WTC11 (cell line): ENCODE data around the gene CCR3. TPM values are rescaled to one million over a fixed set of nuclear protein-coding genes. Genes with fewer than 3 reads are reported as not detected.

Experiments
- ATAC-seq: fragments of 200-7000 bp; cut with Tn5 transposase; 2 replicates; pipeline ENCODE4 v1.10.0; 2021; ENCODE audit warnings: mild to moderate bottlenecking, moderate library complexity
- CTCF ChIA-PET: fragments of 300-600 bp; sonication (Branson Sonifier 250); formaldehyde crosslinking; loops from one replicate; lab custom pipeline; 2021; ENCODE audit warnings: antibody characterized with exemption; lab: Charles Lee
- POLR2A ChIA-PET: fragments of 350-600 bp; sonication (Branson Sonifier 250); formaldehyde crosslinking; loops from one replicate; lab custom pipeline; 2021; ENCODE audit warnings: antibody characterized with exemption; lab: Charles Lee
- DNase-seq: peaks from one replicate; pipeline ENCODE4 v3.0.0; 2021; ENCODE audit warnings: low spot score
- H3K27ac Mint-ChIP-seq: 2 replicates; pipeline ENCODE4 v1.8.0; 2021; ENCODE audit warnings: mixed read lengths
- H3K27me3 Mint-ChIP-seq: 2 replicates; pipeline ENCODE4 v1.8.0; 2021; ENCODE audit warnings: low read depth, mild to moderate bottlenecking, moderate library complexity, mixed read lengths
- H3K36me3 Mint-ChIP-seq: 2 replicates; pipeline ENCODE4 v1.8.0; 2021; ENCODE audit warnings: mixed read lengths
- H3K4me1 Mint-ChIP-seq: 2 replicates; pipeline ENCODE4 v1.8.0; 2022; ENCODE audit warnings: mixed read lengths
- H3K4me3 Mint-ChIP-seq: 2 replicates; pipeline ENCODE4 v1.8.0; 2021; ENCODE audit warnings: mild to moderate bottlenecking, moderate library complexity, mixed read lengths
- H3K9me3 Mint-ChIP-seq: 2 replicates; pipeline ENCODE4 v1.8.0; 2021; ENCODE audit warnings: mixed read lengths
- ATF1 ChIP-seq: sonication (generic); formaldehyde crosslinking; IDR thresholded peaks from 2 replicates; pipeline ENCODE4 v1.8.1; 2023; ENCODE audit warnings: mild to moderate bottlenecking, moderate library complexity, missing genetic modification reagents
- ETV6 ChIP-seq: sonication (generic); formaldehyde crosslinking; IDR thresholded peaks from 2 replicates; pipeline ENCODE4 v1.8.1; 2022; ENCODE audit warnings: mild to moderate bottlenecking, missing genetic modification reagents
- FOXP1 ChIP-seq: sonication (generic); formaldehyde crosslinking; IDR thresholded peaks from 2 replicates; pipeline ENCODE4 v1.8.0; 2022; ENCODE audit warnings: missing genetic modification reagents, mild to moderate bottlenecking, moderate library complexity, borderline replicate concordance
- HMGA2 ChIP-seq: fragments of 250-450 bp; sonication (Bioruptor Pico); IDR thresholded peaks from 2 replicates; pipeline ENCODE4 v1.4.0; 2021; ENCODE audit warnings: mild to moderate bottlenecking, moderate library complexity
- KAT7 ChIP-seq: sonication (generic); formaldehyde crosslinking; IDR thresholded peaks from 2 replicates; pipeline ENCODE4 v1.8.1; 2023; ENCODE audit warnings: missing genetic modification reagents, mild to moderate bottlenecking, borderline replicate concordance
- MXD4 ChIP-seq: fragments of 250-450 bp; sonication (Bioruptor Pico); IDR thresholded peaks from 2 replicates; pipeline ENCODE4 v1.8.0; 2021; ENCODE audit warnings: mild to moderate bottlenecking, moderate library complexity, borderline replicate concordance
- NFE2L1 ChIP-seq: sonication (generic); formaldehyde crosslinking; IDR thresholded peaks from 2 replicates; pipeline ENCODE4 v1.8.1; 2023; ENCODE audit warnings: missing genetic modification reagents
- NR3C1 ChIP-seq: sonication (generic); formaldehyde crosslinking; conservative IDR thresholded peaks from 2 replicates; pipeline ENCODE4 v1.8.1; 2023; ENCODE audit warnings: low read depth, mild to moderate bottlenecking, missing genetic modification reagents
- SMAD4 ChIP-seq: sonication (generic); formaldehyde crosslinking; IDR thresholded peaks from 2 replicates; pipeline ENCODE4 v1.8.0; 2022; ENCODE audit warnings: mild to moderate bottlenecking, missing genetic modification reagents
- TP53 ChIP-seq: sonication (generic); formaldehyde crosslinking; IDR thresholded peaks from 2 replicates; pipeline ENCODE4 v1.8.1; 2023; ENCODE audit warnings: mild to moderate bottlenecking, missing genetic modification reagents
- ZBTB21 ChIP-seq: sonication (generic); formaldehyde crosslinking; IDR thresholded peaks from 2 replicates; pipeline ENCODE4 v1.8.1; 2023; ENCODE audit warnings: mild to moderate bottlenecking, missing genetic modification reagents, borderline replicate concordance
- ZNF219 ChIP-seq: sonication (generic); formaldehyde crosslinking; IDR thresholded peaks from 2 replicates; pipeline ENCODE4 v1.8.0; 2023; ENCODE audit warnings: missing genetic modification reagents, mild to moderate bottlenecking, borderline replicate concordance
- ZNF263 ChIP-seq: sonication (generic); formaldehyde crosslinking; IDR thresholded peaks from 2 replicates; pipeline ENCODE4 v1.8.1; 2022; ENCODE audit warnings: low read depth, mild to moderate bottlenecking, moderate library complexity, missing genetic modification reagents
- ZNF396 ChIP-seq: fragments of 250-450 bp; sonication (Bioruptor Pico); IDR thresholded peaks from 2 replicates; pipeline ENCODE4 v1.8.0; 2021; ENCODE audit warnings: mild to moderate bottlenecking, moderate library complexity, borderline replicate concordance
- total RNA-seq: library from RNA; stranded (reverse); gene quantifications from 3 replicates; pipeline ENCODE4 v1.2.3, GENCODE V29; 2021
- TF ChIP-seq, protein P1 (sequence below): sonication (generic); formaldehyde crosslinking; conservative IDR thresholded peaks from 2 replicates; pipeline ENCODE4 v1.8.1; 2023; ENCODE audit warnings: mild to moderate bottlenecking, low read depth, missing genetic modification reagents, moderate library complexity
- TF ChIP-seq, protein P2 (sequence below): sonication (generic); formaldehyde crosslinking; IDR thresholded peaks from 2 replicates; pipeline ENCODE4 v1.8.1; 2023; ENCODE audit warnings: mild to moderate bottlenecking, missing genetic modification reagents, moderate library complexity
- TF ChIP-seq, protein P3 (sequence below): sonication (generic); formaldehyde crosslinking; IDR thresholded peaks from 2 replicates; pipeline ENCODE4 v1.8.1; 2022; ENCODE audit warnings: missing genetic modification reagents, borderline replicate concordance
- TF ChIP-seq, protein P4 (sequence below): sonication (generic); formaldehyde crosslinking; IDR thresholded peaks from 2 replicates; pipeline ENCODE4 v1.8.1; 2023; ENCODE audit warnings: mild to moderate bottlenecking, missing genetic modification reagents

The CCR3 gene
- total RNA-seq, 1 experiment from 2014 or later, result not detected

DNA sequence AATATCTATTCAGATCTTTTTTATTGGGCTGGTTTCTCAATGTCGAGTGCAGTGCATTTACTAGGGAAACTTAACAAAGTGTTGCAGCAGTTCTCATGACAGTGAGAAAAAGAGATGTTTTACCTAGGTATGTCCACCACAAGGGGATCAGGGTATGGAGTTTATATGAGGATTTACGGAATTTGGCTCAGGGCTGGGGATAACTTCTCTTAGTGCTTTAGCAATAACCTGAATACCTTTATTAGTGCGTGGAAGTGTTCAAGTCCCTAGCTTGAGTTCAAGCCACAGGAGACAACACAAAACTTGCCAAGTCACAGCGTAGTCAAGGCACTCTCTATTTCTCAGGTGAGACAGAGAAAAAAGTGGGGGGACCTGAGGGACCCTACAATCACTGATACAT lies 3.9 kb upstream of the CCR3 start:
- POLR2A ChIA-PET, result no interaction called here
- Mint-ChIP-seq H3K36me3 (no peaks in the 10 kb centered on the region), H3K4me1 (peaks cover 19% of the 10 kb centered on the region), H3K27me3 (peaks cover 3% of the 10 kb centered on the region; the same call in 1 of the 2 replicates), H3K27ac (no peak overlapping the region), H3K4me3 (no peak overlapping the region), H3K9me3 (no peaks in the 10 kb centered on the region)
- TF ChIP-seq ZBTB21 (CRISPR knock-in tag), result no peak
- no peak for TF ChIP-seq ATF1 (CRISPR knock-in tag)
- no peak for TF ChIP-seq NFE2L1 (CRISPR knock-in tag)
- TF ChIP-seq ZNF219 (CRISPR knock-in tag), result no peak
- no peak for TF ChIP-seq SMAD4 (CRISPR knock-in tag)
- TF ChIP-seq TP53 (CRISPR knock-in tag), result no peak
- TF ChIP-seq HMGA2 (CRISPR knock-in tag), result no peak
- TF ChIP-seq, protein P1, sequence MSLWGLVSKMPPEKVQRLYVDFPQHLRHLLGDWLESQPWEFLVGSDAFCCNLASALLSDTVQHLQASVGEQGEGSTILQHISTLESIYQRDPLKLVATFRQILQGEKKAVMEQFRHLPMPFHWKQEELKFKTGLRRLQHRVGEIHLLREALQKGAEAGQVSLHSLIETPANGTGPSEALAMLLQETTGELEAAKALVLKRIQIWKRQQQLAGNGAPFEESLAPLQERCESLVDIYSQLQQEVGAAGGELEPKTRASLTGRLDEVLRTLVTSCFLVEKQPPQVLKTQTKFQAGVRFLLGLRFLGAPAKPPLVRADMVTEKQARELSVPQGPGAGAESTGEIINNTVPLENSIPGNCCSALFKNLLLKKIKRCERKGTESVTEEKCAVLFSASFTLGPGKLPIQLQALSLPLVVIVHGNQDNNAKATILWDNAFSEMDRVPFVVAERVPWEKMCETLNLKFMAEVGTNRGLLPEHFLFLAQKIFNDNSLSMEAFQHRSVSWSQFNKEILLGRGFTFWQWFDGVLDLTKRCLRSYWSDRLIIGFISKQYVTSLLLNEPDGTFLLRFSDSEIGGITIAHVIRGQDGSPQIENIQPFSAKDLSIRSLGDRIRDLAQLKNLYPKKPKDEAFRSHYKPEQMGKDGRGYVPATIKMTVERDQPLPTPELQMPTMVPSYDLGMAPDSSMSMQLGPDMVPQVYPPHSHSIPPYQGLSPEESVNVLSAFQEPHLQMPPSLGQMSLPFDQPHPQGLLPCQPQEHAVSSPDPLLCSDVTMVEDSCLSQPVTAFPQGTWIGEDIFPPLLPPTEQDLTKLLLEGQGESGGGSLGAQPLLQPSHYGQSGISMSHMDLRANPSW (CRISPR knock-in tag), result no peak
- TF ChIP-seq ETV6 (CRISPR knock-in tag), result no peak
- TF ChIP-seq KAT7 (CRISPR knock-in tag), result no peak
- TF ChIP-seq ZNF263 (CRISPR knock-in tag), result no peak
- TF ChIP-seq, protein P2, sequence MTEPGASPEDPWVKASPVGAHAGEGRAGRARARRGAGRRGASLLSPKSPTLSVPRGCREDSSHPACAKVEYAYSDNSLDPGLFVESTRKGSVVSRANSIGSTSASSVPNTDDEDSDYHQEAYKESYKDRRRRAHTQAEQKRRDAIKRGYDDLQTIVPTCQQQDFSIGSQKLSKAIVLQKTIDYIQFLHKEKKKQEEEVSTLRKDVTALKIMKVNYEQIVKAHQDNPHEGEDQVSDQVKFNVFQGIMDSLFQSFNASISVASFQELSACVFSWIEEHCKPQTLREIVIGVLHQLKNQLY, result no peak
- no peak for TF ChIP-seq FOXP1
- no peak for TF ChIP-seq NR3C1 (CRISPR knock-in tag)
- TF ChIP-seq, protein P3, sequence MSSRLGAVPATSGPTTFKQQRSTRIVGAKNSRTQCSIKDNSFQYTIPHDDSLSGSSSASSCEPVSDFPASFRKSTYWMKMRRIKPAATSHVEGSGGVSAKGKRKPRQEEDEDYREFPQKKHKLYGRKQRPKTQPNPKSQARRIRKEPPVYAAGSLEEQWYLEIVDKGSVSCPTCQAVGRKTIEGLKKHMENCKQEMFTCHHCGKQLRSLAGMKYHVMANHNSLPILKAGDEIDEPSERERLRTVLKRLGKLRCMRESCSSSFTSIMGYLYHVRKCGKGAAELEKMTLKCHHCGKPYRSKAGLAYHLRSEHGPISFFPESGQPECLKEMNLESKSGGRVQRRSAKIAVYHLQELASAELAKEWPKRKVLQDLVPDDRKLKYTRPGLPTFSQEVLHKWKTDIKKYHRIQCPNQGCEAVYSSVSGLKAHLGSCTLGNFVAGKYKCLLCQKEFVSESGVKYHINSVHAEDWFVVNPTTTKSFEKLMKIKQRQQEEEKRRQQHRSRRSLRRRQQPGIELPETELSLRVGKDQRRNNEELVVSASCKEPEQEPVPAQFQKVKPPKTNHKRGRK (CRISPR knock-in tag), result no peak
- no peak for TF ChIP-seq MXD4 (CRISPR knock-in tag)
- DNase-seq (no peak), ATAC-seq (no peak)
- CTCF ChIA-PET, result interaction anchor here (1.1 kb wide), 1 partner anchor 130 kb away, joined by 3 read pairs; no protein-coding TSS in a partner anchor

DNA sequence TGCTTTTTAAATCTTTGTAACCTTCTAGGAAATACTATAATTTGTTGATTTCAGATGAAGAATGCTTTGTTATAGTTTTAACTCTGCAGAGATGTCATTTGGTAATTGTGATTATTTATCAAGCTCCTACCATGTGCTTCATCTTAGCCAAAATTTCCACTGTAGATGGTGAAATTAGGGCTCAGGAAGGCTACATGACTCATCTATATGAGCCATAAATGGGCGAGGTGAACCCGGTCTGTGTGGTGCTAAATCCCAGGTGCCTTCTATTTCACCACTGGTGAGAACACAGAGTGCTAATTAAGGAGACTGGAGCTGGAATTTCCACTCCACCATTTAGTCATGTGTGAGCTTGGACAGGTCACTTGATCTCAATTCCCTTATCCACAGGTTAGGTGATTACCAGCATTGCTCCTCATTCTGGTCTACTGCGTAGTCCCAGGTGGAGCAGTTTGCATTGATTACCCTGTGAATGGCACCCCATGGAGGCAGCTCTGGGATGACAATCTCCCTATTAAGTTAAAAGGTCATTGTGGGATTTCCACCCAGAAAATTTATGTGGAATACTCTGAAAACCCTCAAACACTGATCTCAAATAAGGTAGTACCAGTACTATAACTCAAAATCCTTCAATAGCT lies 2.8 kb upstream of the CCR3 start:
- Mint-ChIP-seq H3K27ac (no peak overlapping the region), H3K4me3 (no peak overlapping the region), H3K36me3 (no peaks in the 10 kb centered on the region), H3K4me1 (peaks cover 22% of the 10 kb centered on the region), H3K27me3 (peaks cover 3% of the 10 kb centered on the region; the same call in 1 of the 2 replicates), H3K9me3 (no peaks in the 10 kb centered on the region)
- no peak for DNase-seq
- no peak for TF ChIP-seq ZNF396
- TF ChIP-seq, protein P4, sequence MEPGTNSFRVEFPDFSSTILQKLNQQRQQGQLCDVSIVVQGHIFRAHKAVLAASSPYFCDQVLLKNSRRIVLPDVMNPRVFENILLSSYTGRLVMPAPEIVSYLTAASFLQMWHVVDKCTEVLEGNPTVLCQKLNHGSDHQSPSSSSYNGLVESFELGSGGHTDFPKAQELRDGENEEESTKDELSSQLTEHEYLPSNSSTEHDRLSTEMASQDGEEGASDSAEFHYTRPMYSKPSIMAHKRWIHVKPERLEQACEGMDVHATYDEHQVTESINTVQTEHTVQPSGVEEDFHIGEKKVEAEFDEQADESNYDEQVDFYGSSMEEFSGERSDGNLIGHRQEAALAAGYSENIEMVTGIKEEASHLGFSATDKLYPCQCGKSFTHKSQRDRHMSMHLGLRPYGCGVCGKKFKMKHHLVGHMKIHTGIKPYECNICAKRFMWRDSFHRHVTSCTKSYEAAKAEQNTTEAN, result no peak
- TF ChIP-seq ETV6 (CRISPR knock-in tag), result no peak
- no peak for TF ChIP-seq FOXP1
- peak; percentile 73 for ATAC-seq
- CTCF ChIA-PET, result interaction anchor here (0.8 to 1.6 kb wide), 4 partner anchors 26 to 129 kb away, joined by 3 to 6 read pairs (median 3); partner anchors contain the start of gene CCR1
- POLR2A ChIA-PET, result no interaction called here
